HepG2 (cell line): ENCODE measurements around the gene WDR35. TPM values are rescaled to one million over a fixed set of nuclear protein-coding genes. Genes with fewer than 3 reads are reported as not detected.

Experiments
- EED ChIP-seq: sonication (generic); formaldehyde crosslinking; IDR thresholded peaks from 2 replicates; pipeline ENCODE4 v1.5.0; 2020; ENCODE audit warnings: mild to moderate bottlenecking, missing genetic modification reagents
- EP300 ChIP-seq, 3 experiments: sonication (generic) in 1 of 3; formaldehyde crosslinking in 1 of 3; IDR thresholded peaks; 2 replicates each; pipeline versions ENCODE4 v1.5.1 to v1.6.1; 2011 to 2020; ENCODE audit warnings: low read depth in 2 of 3, low read length in 2 of 3, borderline replicate concordance in 1 of 3, improper control_type of control experiment in 1 of 3, mild to moderate bottlenecking in 1 of 3, missing genetic modification reagents in 1 of 3, moderate library complexity in 1 of 3
- FLYWCH1 ChIP-seq: sonication (generic); formaldehyde crosslinking; IDR thresholded peaks from 2 replicates; pipeline ENCODE4 v1.8.1; 2023; ENCODE audit warnings: mild to moderate bottlenecking, missing genetic modification reagents
- HNRNPK ChIP-seq: fragments of 200-400 bp; formaldehyde crosslinking; IDR thresholded peaks from 2 replicates; pipeline ENCODE4 v1.6.1; 2018; ENCODE audit warnings: low read length, low read depth, moderate library complexity, mild to moderate bottlenecking; ENCODE audit not compliant: poor library complexity, severe bottlenecking
- RARA ChIP-seq: IDR thresholded peaks from 2 replicates; pipeline ENCODE4 v1.6.1; 2016; ENCODE audit warnings: missing genetic modification reagents, missing compliant biosample characterization
- SIN3B ChIP-seq: fragments of 150-350 bp; IDR thresholded peaks from 2 replicates; pipeline ENCODE4 v1.6.1; 2014; ENCODE audit warnings: low read length
- SIX4 ChIP-seq: sonication (generic); formaldehyde crosslinking; IDR thresholded peaks from 2 replicates; pipeline ENCODE4 v1.4.0; 2020; ENCODE audit warnings: missing genetic modification reagents
- ZMYM3 ChIP-seq: sonication (generic); formaldehyde crosslinking; IDR thresholded peaks from 2 replicates; pipeline ENCODE4 v1.5.1; 2020; ENCODE audit warnings: mild to moderate bottlenecking, missing genetic modification reagents
- ZNF124 ChIP-seq: sonication (generic); formaldehyde crosslinking; IDR thresholded peaks from 2 replicates; pipeline ENCODE4 v1.4.0; 2020; ENCODE audit warnings: missing genetic modification reagents
- ZNF274 ChIP-seq: sonication (generic); formaldehyde crosslinking; IDR thresholded peaks from 2 replicates; pipeline ENCODE4 v1.5.1; 2020; ENCODE audit warnings: mild to moderate bottlenecking, missing genetic modification reagents
- ZNF782 ChIP-seq: sonication (generic); formaldehyde crosslinking; IDR thresholded peaks from 2 replicates; pipeline ENCODE4 v1.4.0; 2020; ENCODE audit warnings: missing genetic modification reagents, mild to moderate bottlenecking, borderline replicate concordance
- ZSCAN20 ChIP-seq: sonication (generic); formaldehyde crosslinking; IDR thresholded peaks from 2 replicates; pipeline ENCODE4 v1.4.0; 2020; ENCODE audit warnings: missing genetic modification reagents, mild to moderate bottlenecking, borderline replicate concordance
- polyA plus RNA-seq, 8 experiments: library from polyadenylated mRNA; depleted of rRNA in 3 of 8; stranded (reverse) in 7 of 8; unstranded in 1 of 8; fragments of >200 nt; fragmentation: Illumina TruSeq in 4 of 8; extraction: Trizol in 4 of 8; gene quantifications; 2 replicates each; pipeline versions ENCODE4 v1.2.1 to v1.2.3, GENCODE V29; 2011 to 2016; ENCODE audit warnings: low read depth in 4 of 8, missing spikeins in 1 of 8, mixed read lengths in 1 of 8; ENCODE audit not compliant: insufficient read depth in 1 of 8
- total RNA-seq, 5 experiments: library from RNA; depleted of rRNA; stranded (reverse); fragments of >200 nt; fragmentation: Illumina TruSeq; extraction: Trizol; gene quantifications; 2 replicates each; pipeline ENCODE4 v1.2.3, GENCODE V29; 2016; ENCODE audit warnings: low read depth in 1 of 5
- TF ChIP-seq, protein P1 (sequence below): sonication (generic); formaldehyde crosslinking; IDR thresholded peaks from 2 replicates; pipeline ENCODE4 v1.5.1; 2020; ENCODE audit warnings: missing genetic modification reagents, mild to moderate bottlenecking, borderline replicate concordance
- TF ChIP-seq, protein P2 (sequence below): sonication (generic); formaldehyde crosslinking; IDR thresholded peaks from 2 replicates; pipeline ENCODE4 v1.8.0; 2023; ENCODE audit warnings: mild to moderate bottlenecking, missing genetic modification reagents
- TF ChIP-seq, protein P3 (sequence below): sonication (generic); formaldehyde crosslinking; IDR thresholded peaks from 2 replicates; pipeline ENCODE4 v1.5.0; 2020; ENCODE audit warnings: mild to moderate bottlenecking, missing genetic modification reagents, borderline replicate concordance
- TF ChIP-seq, protein P4 (sequence below): IDR thresholded peaks from 2 replicates; pipeline ENCODE4 v1.6.1; 2012; ENCODE audit warnings: inconsistent platforms

WDR35 gene
- total and polyA plus RNA-seq, 2 of the 13 experiments (the other 11 are each of a cell fraction or from before 2014, with no cell fraction given) = 11.1 to 19.6 TPM

DNA sequence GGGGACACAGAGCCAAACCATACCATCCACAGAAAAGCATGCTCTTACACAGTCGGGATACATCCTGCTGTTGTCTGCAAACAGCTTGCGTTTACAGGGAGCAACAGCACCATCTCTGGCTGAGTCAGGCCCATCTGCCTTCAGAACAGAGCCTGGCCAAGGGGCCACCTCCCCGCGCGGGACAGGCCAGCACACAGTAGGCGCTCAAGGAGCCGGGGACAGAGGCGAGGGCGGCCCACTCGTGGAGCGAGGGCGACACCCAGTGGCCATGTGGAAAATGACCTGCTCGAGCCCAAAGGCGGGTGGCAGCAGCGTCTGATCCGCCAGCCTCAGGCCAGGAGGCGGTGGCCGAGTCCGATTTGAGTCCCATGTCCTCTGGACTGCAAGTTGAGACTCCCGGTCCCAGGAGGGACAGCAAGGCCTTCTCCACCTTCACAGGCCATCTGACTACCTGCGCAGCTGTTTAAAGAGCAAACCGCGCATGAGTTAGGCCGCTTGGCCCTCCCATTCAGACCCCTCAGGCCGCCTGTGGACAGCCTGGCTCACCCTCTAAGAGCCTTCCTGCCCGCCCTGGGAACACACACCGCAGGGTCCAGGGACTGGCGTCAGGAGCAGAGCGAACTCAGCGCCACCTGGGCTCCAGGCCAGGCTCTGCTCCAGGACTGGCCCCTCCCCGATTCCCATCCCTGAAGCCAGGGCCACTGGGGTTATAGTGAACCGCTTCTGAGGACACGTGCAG is 126.4 kb downstream of the WDR35 start (continued):
- TF ChIP-seq, protein P1, sequence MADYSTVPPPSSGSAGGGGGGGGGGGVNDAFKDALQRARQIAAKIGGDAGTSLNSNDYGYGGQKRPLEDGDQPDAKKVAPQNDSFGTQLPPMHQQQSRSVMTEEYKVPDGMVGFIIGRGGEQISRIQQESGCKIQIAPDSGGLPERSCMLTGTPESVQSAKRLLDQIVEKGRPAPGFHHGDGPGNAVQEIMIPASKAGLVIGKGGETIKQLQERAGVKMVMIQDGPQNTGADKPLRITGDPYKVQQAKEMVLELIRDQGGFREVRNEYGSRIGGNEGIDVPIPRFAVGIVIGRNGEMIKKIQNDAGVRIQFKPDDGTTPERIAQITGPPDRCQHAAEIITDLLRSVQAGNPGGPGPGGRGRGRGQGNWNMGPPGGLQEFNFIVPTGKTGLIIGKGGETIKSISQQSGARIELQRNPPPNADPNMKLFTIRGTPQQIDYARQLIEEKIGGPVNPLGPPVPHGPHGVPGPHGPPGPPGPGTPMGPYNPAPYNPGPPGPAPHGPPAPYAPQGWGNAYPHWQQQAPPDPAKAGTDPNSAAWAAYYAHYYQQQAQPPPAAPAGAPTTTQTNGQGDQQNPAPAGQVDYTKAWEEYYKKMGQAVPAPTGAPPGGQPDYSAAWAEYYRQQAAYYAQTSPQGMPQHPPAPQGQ (CRISPR knock-in tag) = 0 out of 2 replicates have a peak, but pooled peaks have one; percentile 55
- TF ChIP-seq EP300 (IDR thresholded peaks at IDR 0.05; ENCODE audit: low read depth in 2 of 2, low read length in 2 of 2) (no peak), EP300 (CRISPR knock-in tag; IDR thresholded peaks at IDR 0.05; ENCODE audit: borderline replicate concordance) (no peak), RARA (CRISPR knock-in tag) (0 out of 2 replicates have a peak, but pooled peaks have one; percentile 12), SIN3B (peak; percentile 12; the same call in 1 of the 2 replicates), SIX4 (peak; percentile 50; the same call in 1 of the 2 replicates), ZMYM3 (CRISPR knock-in tag) (peak; percentile 57; the same call in 1 of the 2 replicates), ZNF124 (CRISPR knock-in tag) (0 out of 2 replicates have a peak, but pooled peaks have one; percentile 50), ZNF782 (peak; percentile 95; the same call in 1 of the 2 replicates), HNRNPK (no peak), EED (CRISPR knock-in tag) (peak; percentile 61; the same call in 1 of the 2 replicates), ZNF274 (no peak; the same call in 1 of the 2 replicates), ZSCAN20 (CRISPR knock-in tag) (no peak), FLYWCH1 (CRISPR knock-in tag) (no peak)
- TF ChIP-seq, protein P2, sequence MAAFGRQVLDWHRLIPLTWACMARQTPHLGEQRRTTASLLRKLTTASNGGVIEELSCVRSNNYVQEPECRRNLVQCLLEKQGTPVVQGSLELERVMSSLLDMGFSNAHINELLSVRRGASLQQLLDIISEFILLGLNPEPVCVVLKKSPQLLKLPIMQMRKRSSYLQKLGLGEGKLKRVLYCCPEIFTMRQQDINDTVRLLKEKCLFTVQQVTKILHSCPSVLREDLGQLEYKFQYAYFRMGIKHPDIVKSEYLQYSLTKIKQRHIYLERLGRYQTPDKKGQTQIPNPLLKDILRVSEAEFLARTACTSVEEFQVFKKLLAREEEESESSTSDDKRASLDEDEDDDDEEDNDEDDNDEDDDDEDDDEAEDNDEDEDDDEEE (CRISPR knock-in tag) = 0 out of 2 replicates have a peak, but pooled peaks have one; percentile 17
- TF ChIP-seq, protein P3, sequence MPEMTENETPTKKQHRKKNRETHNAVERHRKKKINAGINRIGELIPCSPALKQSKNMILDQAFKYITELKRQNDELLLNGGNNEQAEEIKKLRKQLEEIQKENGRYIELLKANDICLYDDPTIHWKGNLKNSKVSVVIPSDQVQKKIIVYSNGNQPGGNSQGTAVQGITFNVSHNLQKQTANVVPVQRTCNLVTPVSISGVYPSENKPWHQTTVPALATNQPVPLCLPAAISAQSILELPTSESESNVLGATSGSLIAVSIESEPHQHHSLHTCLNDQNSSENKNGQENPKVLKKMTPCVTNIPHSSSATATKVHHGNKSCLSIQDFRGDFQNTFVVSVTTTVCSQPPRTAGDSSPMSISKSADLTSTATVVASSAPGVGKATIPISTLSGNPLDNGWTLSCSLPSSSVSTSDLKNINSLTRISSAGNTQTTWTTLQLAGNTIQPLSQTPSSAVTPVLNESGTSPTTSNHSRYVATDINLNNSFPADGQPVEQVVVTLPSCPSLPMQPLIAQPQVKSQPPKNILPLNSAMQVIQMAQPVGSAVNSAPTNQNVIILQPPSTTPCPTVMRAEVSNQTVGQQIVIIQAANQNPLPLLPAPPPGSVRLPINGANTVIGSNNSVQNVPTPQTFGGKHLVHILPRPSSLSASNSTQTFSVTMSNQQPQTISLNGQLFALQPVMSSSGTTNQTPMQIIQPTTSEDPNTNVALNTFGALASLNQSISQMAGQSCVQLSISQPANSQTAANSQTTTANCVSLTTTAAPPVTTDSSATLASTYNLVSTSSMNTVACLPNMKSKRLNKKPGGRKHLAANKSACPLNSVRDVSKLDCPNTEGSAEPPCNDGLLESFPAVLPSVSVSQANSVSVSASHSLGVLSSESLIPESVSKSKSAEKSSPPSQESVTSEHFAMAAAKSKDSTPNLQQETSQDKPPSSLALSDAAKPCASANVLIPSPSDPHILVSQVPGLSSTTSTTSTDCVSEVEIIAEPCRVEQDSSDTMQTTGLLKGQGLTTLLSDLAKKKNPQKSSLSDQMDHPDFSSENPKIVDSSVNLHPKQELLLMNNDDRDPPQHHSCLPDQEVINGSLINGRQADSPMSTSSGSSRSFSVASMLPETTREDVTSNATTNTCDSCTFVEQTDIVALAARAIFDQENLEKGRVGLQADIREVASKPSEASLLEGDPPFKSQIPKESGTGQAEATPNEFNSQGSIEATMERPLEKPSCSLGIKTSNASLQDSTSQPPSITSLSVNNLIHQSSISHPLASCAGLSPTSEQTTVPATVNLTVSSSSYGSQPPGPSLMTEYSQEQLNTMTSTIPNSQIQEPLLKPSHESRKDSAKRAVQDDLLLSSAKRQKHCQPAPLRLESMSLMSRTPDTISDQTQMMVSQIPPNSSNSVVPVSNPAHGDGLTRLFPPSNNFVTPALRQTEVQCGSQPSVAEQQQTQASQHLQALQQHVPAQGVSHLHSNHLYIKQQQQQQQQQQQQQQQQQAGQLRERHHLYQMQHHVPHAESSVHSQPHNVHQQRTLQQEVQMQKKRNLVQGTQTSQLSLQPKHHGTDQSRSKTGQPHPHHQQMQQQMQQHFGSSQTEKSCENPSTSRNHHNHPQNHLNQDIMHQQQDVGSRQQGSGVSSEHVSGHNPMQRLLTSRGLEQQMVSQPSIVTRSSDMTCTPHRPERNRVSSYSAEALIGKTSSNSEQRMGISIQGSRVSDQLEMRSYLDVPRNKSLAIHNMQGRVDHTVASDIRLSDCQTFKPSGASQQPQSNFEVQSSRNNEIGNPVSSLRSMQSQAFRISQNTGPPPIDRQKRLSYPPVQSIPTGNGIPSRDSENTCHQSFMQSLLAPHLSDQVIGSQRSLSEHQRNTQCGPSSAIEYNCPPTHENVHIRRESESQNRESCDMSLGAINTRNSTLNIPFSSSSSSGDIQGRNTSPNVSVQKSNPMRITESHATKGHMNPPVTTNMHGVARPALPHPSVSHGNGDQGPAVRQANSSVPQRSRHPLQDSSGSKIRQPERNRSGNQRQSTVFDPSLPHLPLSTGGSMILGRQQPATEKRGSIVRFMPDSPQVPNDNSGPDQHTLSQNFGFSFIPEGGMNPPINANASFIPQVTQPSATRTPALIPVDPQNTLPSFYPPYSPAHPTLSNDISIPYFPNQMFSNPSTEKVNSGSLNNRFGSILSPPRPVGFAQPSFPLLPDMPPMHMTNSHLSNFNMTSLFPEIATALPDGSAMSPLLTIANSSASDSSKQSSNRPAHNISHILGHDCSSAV (CRISPR knock-in tag) = no peak
- TF ChIP-seq, protein P4, sequence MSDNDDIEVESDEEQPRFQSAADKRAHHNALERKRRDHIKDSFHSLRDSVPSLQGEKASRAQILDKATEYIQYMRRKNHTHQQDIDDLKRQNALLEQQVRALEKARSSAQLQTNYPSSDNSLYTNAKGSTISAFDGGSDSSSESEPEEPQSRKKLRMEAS = peak; percentile 70
